SK-N-MC (cell line): ENCODE measurements around the gene PGLYRP4.

Experiments used
- EZH2 ChIP-seq: fragments of 200-600 bp; sonication (generic); IDR thresholded peaks from one replicate; pipeline ENCODE4 v1.6.1; 2017; ENCODE audit warnings: antibody characterized with exemption
- FOXP2 ChIP-seq: optimal IDR thresholded peaks from 2 replicates; pipeline ENCODE3; 2011; ENCODE audit warnings: mild to moderate bottlenecking, moderate library complexity; ENCODE audit not compliant: insufficient read depth; ENCODE audit errors: extremely low read length, control extremely low read depth
- POLR2AphosphoS5 ChIP-seq: IDR thresholded peaks from 2 replicates; pipeline ENCODE4 v1.6.1; 2012; ENCODE audit warnings: mild to moderate bottlenecking, low read depth, low read length, borderline replicate concordance

DNA sequence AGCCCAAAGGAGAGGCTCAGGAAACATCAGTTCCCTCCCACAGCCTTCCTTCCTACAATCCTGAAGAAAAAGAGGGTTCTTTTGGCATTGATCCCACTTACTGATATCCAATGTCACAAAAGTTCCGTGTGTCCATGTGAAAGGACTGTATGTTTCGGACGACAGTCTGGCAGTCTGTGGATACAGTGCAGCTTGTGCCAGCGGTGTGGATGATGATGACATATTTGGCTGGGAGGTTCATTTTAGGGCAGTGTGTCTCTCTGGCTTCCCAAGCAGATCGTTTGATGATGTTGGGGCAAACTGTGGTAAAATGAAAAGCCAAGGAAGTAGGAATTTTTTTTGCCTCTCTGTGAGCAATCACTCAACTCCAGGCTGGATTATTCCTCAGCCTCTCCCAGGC, 46.3 kb downstream of the PGLYRP4 start:
- TF ChIP-seq POLR2AphosphoS5 (no peak), EZH2 (no peak), FOXP2 (no peak)
